ENCODE results near the gene SULT2B1.

Gene SULT2B1

GRCh38 chr19:48600679-48601417, 48.9 kb downstream of the SULT2B1 start:
- no peak for DNase-seq (ENCODE audit: low spot score)

- no peak for DNase-seq (ENCODE audit: low spot score)
Measured at GRCh38 chr19:48603001-48603400, 51.0 kb downstream of the SULT2B1 start.

GRCh38 chr19:48603449-48603848, 51.5 kb downstream of the SULT2B1 start:
- DNase-seq (ENCODE audit: low spot score) = no peak

GRCh38 chr19:48603850-48604249, 51.9 kb downstream of the SULT2B1 start:
- no peak for DNase-seq (ENCODE audit: low spot score)

- no peak for DNase-seq (ENCODE audit: low spot score)
Measured at GRCh38 chr19:48606463-48607358, 54.7 kb downstream of the SULT2B1 start, which contains the start of gene SPACA4. Gene SPACA4, plus strand, starts transcription at chr19:48606742. Its CDS starts 237 bp downstream, at chr19:48606979.

- no peak for DNase-seq (ENCODE audit: low spot score)
Measured at GRCh38 chr19:48607359-48607755, 55.4 kb downstream of the SULT2B1 start.

GRCh38 chr19:48608798-48609263, 56.9 kb downstream of the SULT2B1 start:
- peak; percentile 58 for DNase-seq (ENCODE audit: low spot score)

GRCh38 chr19:48609571-48610108, 57.7 kb downstream of the SULT2B1 start:
- no peak for DNase-seq (ENCODE audit: low spot score)

- DNase-seq (ENCODE audit: low spot score) = no peak
Measured at GRCh38 chr19:48611872-48612271, 59.9 kb downstream of the SULT2B1 start.

GRCh38 chr19:48613024-48613851, 61.3 kb downstream of the SULT2B1 start:
- DNase-seq (ENCODE audit: low spot score) = no peak

- no peak for DNase-seq (ENCODE audit: low spot score)
Measured at GRCh38 chr19:48613852-48614435, 62.0 kb downstream of the SULT2B1 start.

- no peak for DNase-seq (ENCODE audit: low spot score)
Measured at GRCh38 chr19:48614436-48615230, 62.7 kb downstream of the SULT2B1 start, which contains the start of gene FAM83E. Gene FAM83E, minus strand, starts transcription at chr19:48615076. Its CDS starts 1,704 bp downstream, at chr19:48613372.

- no peak for DNase-seq (ENCODE audit: low spot score)
Measured at GRCh38 chr19:48615231-48616040, 63.5 kb downstream of the SULT2B1 start.

- no peak for DNase-seq (ENCODE audit: low spot score)
Measured at GRCh38 chr19:48616041-48616436, 64.1 kb downstream of the SULT2B1 start.

GRCh38 chr19:48616491-48617056, 64.6 kb downstream of the SULT2B1 start:
- DNase-seq (ENCODE audit: low spot score) = no peak

GRCh38 chr19:48617146-48617937, 65.4 kb downstream of the SULT2B1 start:
- DNase-seq (ENCODE audit: low spot score) = peak; percentile 9

GRCh38 chr19:48618278-48618915, 66.4 kb downstream of the SULT2B1 start:
- DNase-seq (ENCODE audit: low spot score) = no peak
